ENCODE results near the gene PBX3. TPM values are rescaled to one million over a fixed set of nuclear protein-coding genes. Genes with fewer than 3 reads are reported as not detected.

PBX3 gene
- total and polyA plus RNA-seq, 8 donors: 36.3 to 53.6 (median 42.8) TPM

- Histone ChIP-seq H3K4me1 (no peaks in the 10 kb centered on the region), H3K27ac (no peak overlapping the region), H3K4me3 (no peak overlapping the region), H3K36me3 (no peaks in the 10 kb centered on the region), H3K9me3 (no peaks in the 10 kb centered on the region), H3K27me3 (no peaks in the 10 kb centered on the region)
- peak in 1 of 4 donors; percentile 9 for DNase-seq
- no peak for ATAC-seq
- TF ChIP-seq CTCF (IDR thresholded peaks at IDR 0.05): no peak
- intact Hi-C loops (cut with DNase I): no loop called here
Measured at GRCh38 chr9:125989524-125990180, 242.5 kb downstream of the PBX3 start.

- ATAC-seq (no peak), DNase-seq (peak in 1 of 4 donors; percentile 10)
- TF ChIP-seq CTCF (IDR thresholded peaks at IDR 0.05): no peak
- H3K4me1 ChIP-seq: no peaks in the 10 kb centered on the region
- no peak overlapping the region for H3K27ac ChIP-seq
- no peak overlapping the region for H3K4me3 ChIP-seq
- intact Hi-C loops (cut with DNase I): no loop called here
- H3K27me3 ChIP-seq: no peaks in the 10 kb centered on the region
- no peaks in the 10 kb centered on the region for H3K36me3 ChIP-seq
- no peaks in the 10 kb centered on the region for H3K9me3 ChIP-seq
Measured at GRCh38 chr9:125990186-125990792, 243.1 kb downstream of the PBX3 start.

GRCh38 chr9:125990793-125991220, 243.6 kb downstream of the PBX3 start:
- peak in 3 of 4 donors; percentile 10 to 41 (median 10) for DNase-seq

GRCh38 chr9:125991886-125992529, 244.8 kb downstream of the PBX3 start:
- no peaks in the 10 kb centered on the region for H3K36me3 ChIP-seq
- no peaks in the 10 kb centered on the region for H3K4me1 ChIP-seq
- no peaks in the 10 kb centered on the region for H3K27me3 ChIP-seq
- no peak overlapping the region for H3K27ac ChIP-seq
- no peak for TF ChIP-seq CTCF (IDR thresholded peaks at IDR 0.05)
- intact Hi-C loops (cut with DNase I): no loop called here
- no peak for ATAC-seq
- DNase-seq: peak in 1 of 4 donors; percentile 37
- no peak overlapping the region for H3K4me3 ChIP-seq
- H3K9me3 ChIP-seq: no peaks in the 10 kb centered on the region

More at GRCh38 chr9:125990793-125991220, 243.6 kb downstream of the PBX3 start:
- H3K27ac ChIP-seq: no peak overlapping the region
- no peaks in the 10 kb centered on the region for H3K27me3 ChIP-seq
- H3K4me1 ChIP-seq: no peaks in the 10 kb centered on the region
- H3K36me3 ChIP-seq: no peaks in the 10 kb centered on the region
- no peak for TF ChIP-seq CTCF (IDR thresholded peaks at IDR 0.05)
- no peak for ATAC-seq
- no peaks in the 10 kb centered on the region for H3K9me3 ChIP-seq
- intact Hi-C loops (cut with DNase I): no loop called here
- no peak overlapping the region for H3K4me3 ChIP-seq

GRCh38 chr9:125992557-125992956, 245.4 kb downstream of the PBX3 start:
- intact Hi-C loops (cut with DNase I): no loop called here
- H3K4me3 ChIP-seq: no peak overlapping the region
- ATAC-seq (no peak), DNase-seq (peak in 1 of 4 donors; percentile 49)
- no peak for TF ChIP-seq CTCF (IDR thresholded peaks at IDR 0.05)
- H3K27me3 ChIP-seq: no peaks in the 10 kb centered on the region
- H3K27ac ChIP-seq: no peak overlapping the region
- H3K4me1 ChIP-seq: no peaks in the 10 kb centered on the region
- no peaks in the 10 kb centered on the region for H3K9me3 ChIP-seq
- no peaks in the 10 kb centered on the region for H3K36me3 ChIP-seq

All from left lung (tissue), 10 donors.